ENCODE data around the gene EIF4G3. TPM values are rescaled to one million over a fixed set of nuclear protein-coding genes. Genes with fewer than 3 reads are reported as not detected.

Gene EIF4G3
- total RNA-seq, 1 donor from 2014 or later: 38.4 TPM

DNA sequence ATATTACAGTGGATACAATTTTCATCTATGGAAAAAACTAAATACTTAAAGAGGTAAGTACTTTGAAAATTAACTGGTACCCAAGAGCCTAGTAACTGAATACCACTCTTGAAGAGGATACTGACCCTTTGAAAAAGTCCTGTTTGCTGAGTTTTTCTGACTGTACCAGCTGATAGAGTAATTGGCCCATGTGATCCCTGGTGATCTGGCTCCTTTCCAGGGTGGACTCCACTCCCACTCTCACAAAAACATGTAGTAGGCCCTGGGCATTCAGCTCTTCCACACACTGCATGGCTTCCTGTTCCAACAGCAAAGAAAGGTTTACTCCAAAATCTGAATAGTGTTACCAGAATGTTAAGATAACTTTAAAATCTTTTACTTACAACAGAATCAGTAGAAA lies 336.0 kb downstream of the EIF4G3 start:
- H3K27me3 ChIP-seq (ENCODE audit: control insufficient read depth, insufficient read depth, low read length): no peaks in the 10 kb centered on the region
- no peak for DNase-seq (ENCODE audit: low read depth)
- no peak overlapping the region for H3K4me3 ChIP-seq (ENCODE audit: low read depth, low read length)
- H3K36me3 ChIP-seq (ENCODE audit: control insufficient read depth, insufficient read depth, low read length): no peaks in the 10 kb centered on the region
- TF ChIP-seq CTCF (IDR thresholded peaks at IDR 0.05; ENCODE audit: insufficient read depth, low read length, poor library complexity, severe bottlenecking): no peak

GRCh38 chr1:20837554-20838192 lies 339.0 kb downstream of the EIF4G3 start:
- H3K36me3 ChIP-seq (ENCODE audit: control insufficient read depth, insufficient read depth, low read length): no peaks in the 10 kb centered on the region
- no peak overlapping the region for H3K4me3 ChIP-seq (ENCODE audit: low read depth, low read length)
- TF ChIP-seq CTCF (IDR thresholded peaks at IDR 0.05; ENCODE audit: insufficient read depth, low read length, poor library complexity, severe bottlenecking): no peak
- H3K27me3 ChIP-seq (ENCODE audit: control insufficient read depth, insufficient read depth, low read length): no peaks in the 10 kb centered on the region
- no peak for DNase-seq (ENCODE audit: low read depth)

GRCh38 chr1:20836230-20836629 lies 340.5 kb downstream of the EIF4G3 start:
- H3K36me3 ChIP-seq (ENCODE audit: control insufficient read depth, insufficient read depth, low read length): no peaks in the 10 kb centered on the region
- no peak for DNase-seq (ENCODE audit: low read depth)
- no peaks in the 10 kb centered on the region for H3K27me3 ChIP-seq (ENCODE audit: control insufficient read depth, insufficient read depth, low read length)
- TF ChIP-seq CTCF (IDR thresholded peaks at IDR 0.05; ENCODE audit: insufficient read depth, low read length, poor library complexity, severe bottlenecking): no peak
- H3K4me3 ChIP-seq (ENCODE audit: low read depth, low read length): no peak overlapping the region

GRCh38 chr1:20834780-20835179 lies 341.9 kb downstream of the EIF4G3 start:
- H3K36me3 ChIP-seq (ENCODE audit: control insufficient read depth, insufficient read depth, low read length): no peaks in the 10 kb centered on the region
- DNase-seq (ENCODE audit: low read depth): no peak
- H3K27me3 ChIP-seq (ENCODE audit: control insufficient read depth, insufficient read depth, low read length): no peaks in the 10 kb centered on the region
- TF ChIP-seq CTCF (IDR thresholded peaks at IDR 0.05; ENCODE audit: insufficient read depth, low read length, poor library complexity, severe bottlenecking): no peak
- no peak overlapping the region for H3K4me3 ChIP-seq (ENCODE audit: low read depth, low read length)

DNA sequence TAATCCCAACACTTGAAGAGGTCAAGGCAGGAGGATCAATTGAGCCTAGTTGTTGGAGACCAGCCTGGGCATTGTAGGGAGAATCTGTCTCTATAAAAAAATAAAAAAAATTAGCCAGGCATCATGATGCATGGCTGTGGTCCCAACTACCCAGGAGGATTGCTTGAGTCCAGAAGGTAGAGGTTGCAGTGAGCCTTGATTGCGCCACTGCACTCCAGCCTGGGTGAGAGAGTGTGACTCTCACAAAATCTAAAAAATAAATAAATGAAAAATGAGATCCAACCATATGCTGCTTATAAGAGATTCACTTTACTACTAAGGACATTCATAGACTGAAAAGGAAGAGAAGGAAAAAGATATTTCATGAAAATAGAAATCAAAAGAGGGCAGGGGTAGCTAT lies 342.5 kb downstream of the EIF4G3 start:
- H3K4me3 ChIP-seq (ENCODE audit: low read depth, low read length): no peak overlapping the region
- no peak for TF ChIP-seq CTCF (IDR thresholded peaks at IDR 0.05; ENCODE audit: insufficient read depth, low read length, poor library complexity, severe bottlenecking)
- no peaks in the 10 kb centered on the region for H3K36me3 ChIP-seq (ENCODE audit: control insufficient read depth, insufficient read depth, low read length)
- no peaks in the 10 kb centered on the region for H3K27me3 ChIP-seq (ENCODE audit: control insufficient read depth, insufficient read depth, low read length)
- no peak for DNase-seq (ENCODE audit: low read depth)

- no peak for TF ChIP-seq CTCF (IDR thresholded peaks at IDR 0.05; ENCODE audit: insufficient read depth, low read length, poor library complexity, severe bottlenecking)
- no peak for DNase-seq (ENCODE audit: low read depth)
- Histone ChIP-seq H3K36me3 (ENCODE audit: control insufficient read depth, insufficient read depth, low read length) (peaks cover 1% of the 10 kb centered on the region), H3K4me3 (ENCODE audit: low read depth, low read length) (no peak overlapping the region), H3K27me3 (ENCODE audit: control insufficient read depth, insufficient read depth, low read length) (no peaks in the 10 kb centered on the region)
Measured at GRCh38 chr1:20830378-20830777, 346.3 kb downstream of the EIF4G3 start.
